Loucy (cell line): ENCODE measurements around the gene ZNF814.

Source experiments
- EZH2phosphoT487 ChIP-seq: fragments of 200-600 bp; IDR thresholded peaks from 2 replicates; pipeline ENCODE4 v1.6.1; 2018; ENCODE audit warnings: antibody characterized with exemption, mild to moderate bottlenecking, moderate library complexity, borderline replicate concordance
- TF ChIP-seq, protein P1 (sequence below): fragments of 200-600 bp; sonication (generic); conservative IDR thresholded peaks from 2 replicates; pipeline ENCODE4 v1.5.1; 2014; ENCODE audit warnings: mild to moderate bottlenecking, antibody characterized with exemption, low read length

DNA sequence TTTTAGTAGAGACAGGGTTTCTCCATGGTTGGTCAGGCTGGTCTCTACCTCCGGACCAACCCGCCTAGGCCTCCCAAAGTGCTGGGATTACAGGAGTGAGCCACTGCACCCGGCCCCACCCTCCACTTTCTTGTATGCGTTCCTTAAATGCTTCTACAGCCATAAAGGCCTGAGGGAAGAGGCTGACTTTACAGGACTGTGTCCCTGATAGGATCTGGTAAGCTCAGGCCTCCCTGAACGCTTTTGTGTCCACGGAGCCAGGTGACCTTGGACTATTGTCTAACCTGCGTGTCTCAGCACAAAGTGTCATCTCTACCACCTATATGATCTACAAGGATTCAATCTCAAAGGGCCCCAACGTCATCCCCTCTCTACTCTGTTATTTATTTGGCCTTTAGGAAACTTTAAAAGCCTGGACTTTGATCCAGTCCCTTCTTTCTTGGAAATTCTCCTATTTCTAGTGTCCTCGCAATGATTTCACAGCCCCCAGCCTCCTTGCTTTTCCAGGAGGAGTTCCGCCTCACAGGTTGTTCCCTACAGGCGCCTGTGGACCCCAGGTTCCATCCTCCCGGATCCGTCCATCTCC is 74.8 kb downstream of the ZNF814 start:
- TF ChIP-seq, protein P1, sequence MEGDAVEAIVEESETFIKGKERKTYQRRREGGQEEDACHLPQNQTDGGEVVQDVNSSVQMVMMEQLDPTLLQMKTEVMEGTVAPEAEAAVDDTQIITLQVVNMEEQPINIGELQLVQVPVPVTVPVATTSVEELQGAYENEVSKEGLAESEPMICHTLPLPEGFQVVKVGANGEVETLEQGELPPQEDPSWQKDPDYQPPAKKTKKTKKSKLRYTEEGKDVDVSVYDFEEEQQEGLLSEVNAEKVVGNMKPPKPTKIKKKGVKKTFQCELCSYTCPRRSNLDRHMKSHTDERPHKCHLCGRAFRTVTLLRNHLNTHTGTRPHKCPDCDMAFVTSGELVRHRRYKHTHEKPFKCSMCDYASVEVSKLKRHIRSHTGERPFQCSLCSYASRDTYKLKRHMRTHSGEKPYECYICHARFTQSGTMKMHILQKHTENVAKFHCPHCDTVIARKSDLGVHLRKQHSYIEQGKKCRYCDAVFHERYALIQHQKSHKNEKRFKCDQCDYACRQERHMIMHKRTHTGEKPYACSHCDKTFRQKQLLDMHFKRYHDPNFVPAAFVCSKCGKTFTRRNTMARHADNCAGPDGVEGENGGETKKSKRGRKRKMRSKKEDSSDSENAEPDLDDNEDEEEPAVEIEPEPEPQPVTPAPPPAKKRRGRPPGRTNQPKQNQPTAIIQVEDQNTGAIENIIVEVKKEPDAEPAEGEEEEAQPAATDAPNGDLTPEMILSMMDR: no peak
- no peak for TF ChIP-seq EZH2phosphoT487
